WTC11 (cell line): ENCODE results near the gene PRRC2A. TPM values are rescaled to one million over a fixed set of nuclear protein-coding genes. Genes with fewer than 3 reads are reported as not detected.

ENCODE experiments used
- ATAC-seq: fragments of 200-7000 bp; cut with Tn5 transposase; 2 replicates; pipeline ENCODE4 v1.10.0; 2021; ENCODE audit warnings: mild to moderate bottlenecking, moderate library complexity
- CTCF ChIA-PET: fragments of 300-600 bp; sonication (Branson Sonifier 250); formaldehyde crosslinking; loops from one replicate; lab custom pipeline; 2021; ENCODE audit warnings: antibody characterized with exemption; lab: Charles Lee
- POLR2A ChIA-PET: fragments of 350-600 bp; sonication (Branson Sonifier 250); formaldehyde crosslinking; loops from one replicate; lab custom pipeline; 2021; ENCODE audit warnings: antibody characterized with exemption; lab: Charles Lee
- DNase-seq: peaks from one replicate; pipeline ENCODE4 v3.0.0; 2021; ENCODE audit warnings: low spot score
- H3K27ac Mint-ChIP-seq: 2 replicates; pipeline ENCODE4 v1.8.0; 2021; ENCODE audit warnings: mixed read lengths
- H3K27me3 Mint-ChIP-seq: 2 replicates; pipeline ENCODE4 v1.8.0; 2021; ENCODE audit warnings: low read depth, mild to moderate bottlenecking, moderate library complexity, mixed read lengths
- H3K36me3 Mint-ChIP-seq: 2 replicates; pipeline ENCODE4 v1.8.0; 2021; ENCODE audit warnings: mixed read lengths
- H3K4me1 Mint-ChIP-seq: 2 replicates; pipeline ENCODE4 v1.8.0; 2022; ENCODE audit warnings: mixed read lengths
- H3K4me3 Mint-ChIP-seq: 2 replicates; pipeline ENCODE4 v1.8.0; 2021; ENCODE audit warnings: mild to moderate bottlenecking, moderate library complexity, mixed read lengths
- H3K9me3 Mint-ChIP-seq: 2 replicates; pipeline ENCODE4 v1.8.0; 2021; ENCODE audit warnings: mixed read lengths
- ATF1 ChIP-seq: sonication (generic); formaldehyde crosslinking; IDR thresholded peaks from 2 replicates; pipeline ENCODE4 v1.8.1; 2023; ENCODE audit warnings: mild to moderate bottlenecking, moderate library complexity, missing genetic modification reagents
- ATF6 ChIP-seq: sonication (generic); formaldehyde crosslinking; IDR thresholded peaks from 2 replicates; pipeline ENCODE4 v1.8.1; 2023; ENCODE audit warnings: mild to moderate bottlenecking, missing genetic modification reagents
- CDX4 ChIP-seq: fragments of 250-450 bp; sonication (Bioruptor Pico); IDR thresholded peaks from 2 replicates; pipeline ENCODE4 v1.9.0; 2021; ENCODE audit warnings: moderate library complexity, mild to moderate bottlenecking, inconsistent platforms, borderline replicate concordance
- CREB1 ChIP-seq: sonication (generic); formaldehyde crosslinking; IDR thresholded peaks from 2 replicates; pipeline ENCODE4 v1.8.0; 2023; ENCODE audit warnings: mild to moderate bottlenecking, missing genetic modification reagents
- CREM ChIP-seq: sonication (generic); formaldehyde crosslinking; IDR thresholded peaks from 2 replicates; pipeline ENCODE4 v1.8.1; 2022; ENCODE audit warnings: mild to moderate bottlenecking, missing genetic modification reagents, moderate library complexity
- ERG ChIP-seq: fragments of 250-450 bp; sonication (Bioruptor Pico); IDR thresholded peaks from 2 replicates; pipeline ENCODE4 v1.8.0; 2021; ENCODE audit warnings: mild to moderate bottlenecking
- FOXK1 ChIP-seq: sonication (generic); formaldehyde crosslinking; IDR thresholded peaks from 2 replicates; pipeline ENCODE4 v1.8.0; 2022; ENCODE audit warnings: mild to moderate bottlenecking, moderate library complexity, missing genetic modification reagents
- FOXP1 ChIP-seq: sonication (generic); formaldehyde crosslinking; IDR thresholded peaks from 2 replicates; pipeline ENCODE4 v1.8.0; 2022; ENCODE audit warnings: missing genetic modification reagents, mild to moderate bottlenecking, moderate library complexity, borderline replicate concordance
- FOXP4 ChIP-seq: sonication (generic); formaldehyde crosslinking; IDR thresholded peaks from 2 replicates; pipeline ENCODE4 v1.8.0; 2022; ENCODE audit warnings: mild to moderate bottlenecking, missing genetic modification reagents
- GTF2I ChIP-seq: fragments of 250-450 bp; sonication (Bioruptor Pico); conservative IDR thresholded peaks from 2 replicates; pipeline ENCODE4 v1.4.0; 2021; ENCODE audit warnings: mild to moderate bottlenecking
- HMGXB4 ChIP-seq: sonication (generic); formaldehyde crosslinking; IDR thresholded peaks from 2 replicates; pipeline ENCODE4 v1.8.1; 2023; ENCODE audit warnings: mild to moderate bottlenecking, moderate library complexity, missing genetic modification reagents
- MXD4 ChIP-seq: fragments of 250-450 bp; sonication (Bioruptor Pico); IDR thresholded peaks from 2 replicates; pipeline ENCODE4 v1.8.0; 2021; ENCODE audit warnings: mild to moderate bottlenecking, moderate library complexity, borderline replicate concordance
- NFYB ChIP-seq: sonication (generic); formaldehyde crosslinking; conservative IDR thresholded peaks from 2 replicates; pipeline ENCODE4 v1.8.0; 2022; ENCODE audit warnings: low read depth, missing genetic modification reagents
- NR2C2 ChIP-seq: sonication (generic); formaldehyde crosslinking; IDR thresholded peaks from 2 replicates; pipeline ENCODE4 v1.8.0; 2022; ENCODE audit warnings: mild to moderate bottlenecking, missing genetic modification reagents
- PRRX2 ChIP-seq: fragments of 250-450 bp; sonication (Bioruptor Pico); IDR thresholded peaks from 2 replicates; pipeline ENCODE4 v1.8.0; 2021; ENCODE audit warnings: mild to moderate bottlenecking
- RORB ChIP-seq: fragments of 250-450 bp; sonication (Bioruptor Pico); IDR thresholded peaks from 2 replicates; pipeline ENCODE4 v1.9.0; 2021; ENCODE audit warnings: mild to moderate bottlenecking
- SMAD3 ChIP-seq: sonication (generic); formaldehyde crosslinking; IDR thresholded peaks from 2 replicates; pipeline ENCODE4 v1.8.0; 2022; ENCODE audit warnings: missing genetic modification reagents, mild to moderate bottlenecking, borderline replicate concordance
- TEAD1 ChIP-seq: sonication (generic); formaldehyde crosslinking; IDR thresholded peaks from 2 replicates; pipeline ENCODE4 v1.8.0; 2022; ENCODE audit warnings: mild to moderate bottlenecking, missing genetic modification reagents
- TEAD4 ChIP-seq: sonication (generic); formaldehyde crosslinking; IDR thresholded peaks from 2 replicates; pipeline ENCODE4 v1.8.0; 2022; ENCODE audit warnings: mild to moderate bottlenecking, missing genetic modification reagents
- USF1 ChIP-seq: sonication (generic); formaldehyde crosslinking; IDR thresholded peaks from 2 replicates; pipeline ENCODE4 v1.8.0; 2022; ENCODE audit warnings: mild to moderate bottlenecking, missing genetic modification reagents
- USF2 ChIP-seq: sonication (generic); formaldehyde crosslinking; IDR thresholded peaks from 2 replicates; pipeline ENCODE4 v1.8.1; 2023; ENCODE audit warnings: mild to moderate bottlenecking, missing genetic modification reagents, moderate library complexity
- ZNF512 ChIP-seq: sonication (generic); formaldehyde crosslinking; IDR thresholded peaks from 2 replicates; pipeline ENCODE4 v1.8.1; 2022; ENCODE audit warnings: missing genetic modification reagents, borderline replicate concordance
- total RNA-seq: library from RNA; stranded (reverse); gene quantifications from 3 replicates; pipeline ENCODE4 v1.2.3, GENCODE V29; 2021

The PRRC2A gene
- total RNA-seq, 1 experiment from 2014 or later = 372 TPM

GRCh38 chr6:31639449-31639861 is 18.9 kb downstream of the PRRC2A start:
- CTCF ChIA-PET = interaction anchor here (0.6 to 1.3 kb wide), 3 partner anchors 50 to 447 kb away, joined by 3 read pairs; no protein-coding TSS in a partner anchor
- ATAC-seq = 0 out of 2 replicates have a peak, but pooled peaks have one; percentile 18
- H3K27me3 Mint-ChIP-seq = no peaks in the 10 kb centered on the region

GRCh38 chr6:31640612-31641011 is 20.1 kb downstream of the PRRC2A start:
- no peaks in the 10 kb centered on the region for H3K27me3 Mint-ChIP-seq
- DNase-seq = no peak
- H3K9me3 Mint-ChIP-seq = no peaks in the 10 kb centered on the region
- ChIA-PET CTCF (no interaction called here), POLR2A (interaction anchor here (0.5 to 1.0 kb wide), 2 partner anchors 45 to 55 kb away, joined by 3 to 5 read pairs; partner anchors contain the start of gene LST1)
- H3K36me3 Mint-ChIP-seq = peaks cover 70% of the 10 kb centered on the region
- H3K27ac Mint-ChIP-seq = no peak overlapping the region
- H3K4me1 Mint-ChIP-seq = no peaks in the 10 kb centered on the region
- ATAC-seq = no peak
- H3K4me3 Mint-ChIP-seq = no peak overlapping the region
- TF ChIP-seq TEAD4 (CRISPR knock-in tag) (no peak), SMAD3 (CRISPR knock-in tag) (no peak), NR2C2 (no peak), ATF6 (CRISPR knock-in tag) (no peak), MXD4 (no peak), ZNF512 (CRISPR knock-in tag) (no peak), PRRX2 (no peak)

More at GRCh38 chr6:31639449-31639861, 18.9 kb downstream of the PRRC2A start:
- DNase-seq = no peak
- Mint-ChIP-seq H3K4me1 (no peaks in the 10 kb centered on the region), H3K36me3 (peaks cover 70% of the 10 kb centered on the region), H3K4me3 (no peak overlapping the region), H3K9me3 (no peaks in the 10 kb centered on the region), H3K27ac (no peak overlapping the region)
- TF ChIP-seq ERG (no peak), GTF2I (no peak), CDX4 (CRISPR knock-in tag) (no peak), NFYB (CRISPR knock-in tag) (no peak), HMGXB4 (no peak), CREB1 (CRISPR knock-in tag) (no peak), CREM (CRISPR knock-in tag) (no peak), SMAD3 (CRISPR knock-in tag) (no peak)
- POLR2A ChIA-PET = interaction anchor here (0.6 to 2.0 kb wide), 6 partner anchors 7 to 101 kb away, joined by 3 to 7 read pairs (median 4); partner anchors contain the start of gene BAG6

GRCh38 chr6:31641370-31641769 is 20.9 kb downstream of the PRRC2A start:
- no peaks in the 10 kb centered on the region for H3K4me1 Mint-ChIP-seq
- POLR2A ChIA-PET = interaction anchor here (0.5 kb wide), 1 partner anchor 44 kb away, joined by 5 read pairs; no protein-coding TSS in a partner anchor
- TF ChIP-seq PRRX2 = no peak
- no peak for TF ChIP-seq ATF1 (CRISPR knock-in tag)
- no peak for TF ChIP-seq TEAD1 (CRISPR knock-in tag)
- no peak for TF ChIP-seq USF2 (CRISPR knock-in tag)
- TF ChIP-seq FOXP4 = no peak
- no peak for TF ChIP-seq FOXK1 (CRISPR knock-in tag)
- no peak for TF ChIP-seq RORB (CRISPR knock-in tag)
- TF ChIP-seq USF1 (CRISPR knock-in tag) = no peak
- no peak for TF ChIP-seq FOXP1 (CRISPR knock-in tag)

More at GRCh38 chr6:31641370-31641769, 20.9 kb downstream of the PRRC2A start:
- H3K27ac Mint-ChIP-seq = no peak overlapping the region
- CTCF ChIA-PET = no interaction called here
- no peak for ATAC-seq
- no peaks in the 10 kb centered on the region for H3K27me3 Mint-ChIP-seq
- DNase-seq = no peak
- peaks cover 70% of the 10 kb centered on the region for H3K36me3 Mint-ChIP-seq
- H3K4me3 Mint-ChIP-seq = no peak overlapping the region
- H3K9me3 Mint-ChIP-seq = no peaks in the 10 kb centered on the region
